Ishikawa (cell line): ENCODE data around the gene EPB41L4B.

Experiments
- CREB1 ChIP-seq: IDR thresholded peaks from 2 replicates; pipeline ENCODE4 v1.6.1; 2012; ENCODE audit warnings: low read depth
- EGR1 ChIP-seq: IDR thresholded peaks from 2 replicates; pipeline ENCODE4 v1.6.1; 2012
- EP300 ChIP-seq: IDR thresholded peaks from 2 replicates; pipeline ENCODE4 v1.6.1; 2012; ENCODE audit warnings: borderline replicate concordance
- FOXM1 ChIP-seq: IDR thresholded peaks from 2 replicates; pipeline ENCODE4 v1.6.1; 2012; ENCODE audit warnings: low read depth, borderline replicate concordance
- NFIC ChIP-seq: IDR thresholded peaks from 2 replicates; pipeline ENCODE4 v1.6.1; 2012
- RAD21 ChIP-seq: IDR thresholded peaks from 2 replicates; pipeline ENCODE4 v1.6.1; 2012; ENCODE audit warnings: low read depth
- TAF1 ChIP-seq: IDR thresholded peaks from 2 replicates; pipeline ENCODE4 v1.6.1; 2012; ENCODE audit warnings: low read depth, mild to moderate bottlenecking
- TCF12 ChIP-seq: IDR thresholded peaks from 2 replicates; pipeline ENCODE4 v1.6.1; 2012; ENCODE audit warnings: low read depth
- ZBTB7A ChIP-seq: IDR thresholded peaks from 2 replicates; pipeline ENCODE4 v1.6.1; 2012; ENCODE audit warnings: low read depth
- TF ChIP-seq, protein P1 (sequence below): IDR thresholded peaks from 2 replicates; pipeline ENCODE4 v1.6.1; 2012; ENCODE audit warnings: low read depth, mild to moderate bottlenecking
- TF ChIP-seq, protein P2 (sequence below): IDR thresholded peaks from 2 replicates; pipeline ENCODE4 v1.6.1; 2012
- TF ChIP-seq, protein P3 (sequence below): IDR thresholded peaks from 2 replicates; pipeline ENCODE4 v1.6.1; 2012

DNA sequence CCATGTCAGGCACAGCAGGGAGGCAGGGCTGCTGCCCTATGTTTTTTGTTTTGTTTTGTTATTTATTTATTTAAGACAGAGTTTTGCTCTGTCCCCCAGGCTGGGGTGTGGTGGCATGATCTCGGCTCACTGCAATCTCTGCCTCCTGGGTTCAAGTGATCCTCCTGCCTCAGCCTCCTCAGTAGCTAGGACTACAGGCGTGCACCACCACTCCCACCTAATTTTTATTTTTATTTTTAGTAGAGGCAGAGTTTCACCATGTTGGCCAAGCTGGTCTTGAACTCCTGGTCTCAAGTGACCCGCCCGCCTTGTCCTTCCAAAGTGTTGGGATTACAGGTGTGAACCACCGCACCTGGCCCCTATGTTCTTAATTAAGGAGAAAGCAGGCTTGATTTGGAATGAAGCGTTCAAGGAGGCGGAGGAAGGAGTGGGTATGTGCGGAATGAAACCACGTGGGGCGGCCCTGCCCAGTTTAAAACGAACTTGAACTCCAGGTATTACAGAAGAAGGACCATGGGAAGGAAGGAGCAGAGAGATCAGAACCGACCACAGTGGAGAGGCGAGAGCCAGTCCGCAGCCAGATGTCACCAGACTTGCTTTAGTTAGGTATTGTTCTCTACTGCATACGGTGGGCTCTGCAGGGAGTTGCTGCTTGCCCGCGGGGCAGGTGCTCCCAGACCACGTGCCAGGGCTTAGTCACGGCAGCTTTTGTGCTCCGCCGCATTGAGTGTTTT lies 34.9 kb upstream of the EPB41L4B start:
- TF ChIP-seq TAF1, result no peak
- TF ChIP-seq, protein P1, sequence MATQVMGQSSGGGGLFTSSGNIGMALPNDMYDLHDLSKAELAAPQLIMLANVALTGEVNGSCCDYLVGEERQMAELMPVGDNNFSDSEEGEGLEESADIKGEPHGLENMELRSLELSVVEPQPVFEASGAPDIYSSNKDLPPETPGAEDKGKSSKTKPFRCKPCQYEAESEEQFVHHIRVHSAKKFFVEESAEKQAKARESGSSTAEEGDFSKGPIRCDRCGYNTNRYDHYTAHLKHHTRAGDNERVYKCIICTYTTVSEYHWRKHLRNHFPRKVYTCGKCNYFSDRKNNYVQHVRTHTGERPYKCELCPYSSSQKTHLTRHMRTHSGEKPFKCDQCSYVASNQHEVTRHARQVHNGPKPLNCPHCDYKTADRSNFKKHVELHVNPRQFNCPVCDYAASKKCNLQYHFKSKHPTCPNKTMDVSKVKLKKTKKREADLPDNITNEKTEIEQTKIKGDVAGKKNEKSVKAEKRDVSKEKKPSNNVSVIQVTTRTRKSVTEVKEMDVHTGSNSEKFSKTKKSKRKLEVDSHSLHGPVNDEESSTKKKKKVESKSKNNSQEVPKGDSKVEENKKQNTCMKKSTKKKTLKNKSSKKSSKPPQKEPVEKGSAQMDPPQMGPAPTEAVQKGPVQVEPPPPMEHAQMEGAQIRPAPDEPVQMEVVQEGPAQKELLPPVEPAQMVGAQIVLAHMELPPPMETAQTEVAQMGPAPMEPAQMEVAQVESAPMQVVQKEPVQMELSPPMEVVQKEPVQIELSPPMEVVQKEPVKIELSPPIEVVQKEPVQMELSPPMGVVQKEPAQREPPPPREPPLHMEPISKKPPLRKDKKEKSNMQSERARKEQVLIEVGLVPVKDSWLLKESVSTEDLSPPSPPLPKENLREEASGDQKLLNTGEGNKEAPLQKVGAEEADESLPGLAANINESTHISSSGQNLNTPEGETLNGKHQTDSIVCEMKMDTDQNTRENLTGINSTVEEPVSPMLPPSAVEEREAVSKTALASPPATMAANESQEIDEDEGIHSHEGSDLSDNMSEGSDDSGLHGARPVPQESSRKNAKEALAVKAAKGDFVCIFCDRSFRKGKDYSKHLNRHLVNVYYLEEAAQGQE, result no peak
- no peak for TF ChIP-seq CREB1
- no peak for TF ChIP-seq EP300
- no peak for TF ChIP-seq NFIC
- no peak for TF ChIP-seq ZBTB7A
- TF ChIP-seq TCF12, result no peak
- TF ChIP-seq, protein P2, sequence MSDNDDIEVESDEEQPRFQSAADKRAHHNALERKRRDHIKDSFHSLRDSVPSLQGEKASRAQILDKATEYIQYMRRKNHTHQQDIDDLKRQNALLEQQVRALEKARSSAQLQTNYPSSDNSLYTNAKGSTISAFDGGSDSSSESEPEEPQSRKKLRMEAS, result peak; percentile 74
- no peak for TF ChIP-seq RAD21
- no peak for TF ChIP-seq FOXM1
- TF ChIP-seq, protein P3, sequence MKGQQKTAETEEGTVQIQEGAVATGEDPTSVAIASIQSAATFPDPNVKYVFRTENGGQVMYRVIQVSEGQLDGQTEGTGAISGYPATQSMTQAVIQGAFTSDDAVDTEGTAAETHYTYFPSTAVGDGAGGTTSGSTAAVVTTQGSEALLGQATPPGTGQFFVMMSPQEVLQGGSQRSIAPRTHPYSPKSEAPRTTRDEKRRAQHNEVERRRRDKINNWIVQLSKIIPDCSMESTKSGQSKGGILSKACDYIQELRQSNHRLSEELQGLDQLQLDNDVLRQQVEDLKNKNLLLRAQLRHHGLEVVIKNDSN, result peak; percentile 68; the same call in 1 of the 2 replicates
- TF ChIP-seq EGR1, result no peak
